ENCODE results near the gene DRGX. TPM values are rescaled to one million over a fixed set of nuclear protein-coding genes. Genes with fewer than 3 reads are reported as not detected.

Gene DRGX
- total and polyA plus RNA-seq, 2 donors (not counting 1 experiment from before 2014, with no cell fraction given): not detected

DNA sequence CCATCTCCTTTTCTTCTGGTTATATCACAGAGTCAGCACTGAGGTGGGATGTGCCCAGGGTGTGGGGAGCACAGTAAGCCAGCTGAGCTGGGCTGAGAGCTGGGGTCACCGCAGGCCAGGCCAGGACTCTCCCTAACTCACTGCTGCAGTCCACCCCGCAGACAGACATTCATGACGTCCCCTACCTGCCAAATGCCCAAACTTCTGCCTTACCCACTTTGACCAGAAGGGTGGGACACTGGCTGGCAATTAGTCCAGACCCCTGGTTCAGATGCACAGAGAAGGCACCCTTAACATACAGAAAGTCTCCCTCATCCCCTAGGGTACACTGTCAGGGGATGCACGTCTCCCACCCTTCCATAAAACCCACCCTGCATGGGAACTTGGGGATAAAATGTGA, 2.1 kb downstream of the DRGX start:
- intact Hi-C loops (cut with micrococcal nuclease): no loop called here
- no peak overlapping the region for H3K4me3 ChIP-seq (ENCODE audit: control extremely low read depth in 1 of 5, extremely low read depth in 1 of 5, insufficient read depth in 1 of 5, low read depth in 2 of 5, low read length in 4 of 5)

DNA sequence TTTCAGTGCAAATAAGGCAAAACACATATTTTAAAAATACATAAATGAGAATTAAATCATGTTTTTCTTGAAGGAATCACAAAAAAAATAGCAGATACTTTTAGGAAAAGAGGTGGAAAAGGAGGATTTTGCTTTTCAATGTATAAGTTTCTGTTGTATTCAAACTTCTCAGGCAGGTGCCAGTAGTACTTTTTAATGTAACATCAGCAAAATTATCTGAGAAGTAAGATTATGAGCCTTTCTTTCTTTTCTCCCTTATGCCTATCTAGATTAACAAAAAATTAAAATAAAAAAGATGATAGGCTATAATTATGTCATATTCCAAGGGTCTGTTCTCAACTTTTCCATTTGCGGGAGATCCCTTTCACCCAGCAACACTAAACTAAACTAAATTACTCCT, 2.6 kb downstream of the DRGX start:
- peaks cover 13% of the 10 kb centered on the region for H3K4me1 Mint-ChIP-seq
- ATAC-seq (ENCODE audit: low read depth): no peak
- no peaks in the 10 kb centered on the region for H4K20me1 ChIP-seq (ENCODE audit: control insufficient read depth, insufficient read depth, low read length, poor library complexity, severe bottlenecking)
- H3K9me3 Mint-ChIP-seq (ENCODE audit: insufficient read depth): no peaks in the 10 kb centered on the region
- intact Hi-C loops (cut with micrococcal nuclease): no loop called here
- no peak overlapping the region for H3K27ac ChIP-seq (ENCODE audit: low read length in 2 of 2)
- H3K4me3 Mint-ChIP-seq: no peak overlapping the region
- no peak overlapping the region for H3K4me2 ChIP-seq (replicated peaks; ENCODE audit: low read depth, low read length, poor library complexity, severe bottlenecking)
- WGBS (ENCODE audit: insufficient coverage): no CpG with 5 or more reads among the region's 1 CpG
- no peak overlapping the region for H3K27ac Mint-ChIP-seq
- peaks cover 19 to 30% of the 10 kb centered on the region in 2 donors for H3K4me1 ChIP-seq (ENCODE audit: control insufficient read depth in 2 of 2, insufficient read depth in 2 of 2, low read length in 2 of 2)
- no peaks in the 10 kb centered on the region for H3K79me2 ChIP-seq (ENCODE audit: control insufficient read depth, insufficient read depth, low read length)
- H3K4me3 ChIP-seq (ENCODE audit: control extremely low read depth in 1 of 5, extremely low read depth in 1 of 5, insufficient read depth in 1 of 5, low read depth in 2 of 5, low read length in 4 of 5): no peak overlapping the region
- H3K36me3 ChIP-seq (replicated peaks in 1 of 2; ENCODE audit: control extremely low read depth in 1 of 2, control insufficient read depth in 1 of 2, extremely low read depth in 1 of 2, insufficient read depth in 2 of 2, low read length in 1 of 2): no peaks in the 10 kb centered on the region
- H3K9ac ChIP-seq (ENCODE audit: low read length): no peak overlapping the region
- H3K9me3 ChIP-seq (ENCODE audit: control extremely low read depth in 1 of 3, control insufficient read depth in 2 of 3, insufficient read depth in 1 of 3, low read length in 2 of 3): peaks cover 0 to 35% (median 0%) of the 10 kb centered on the region in 3 donors
- peaks cover 61% of the 10 kb centered on the region for H3K27me3 Mint-ChIP-seq
- no peak overlapping the region for H2AFZ ChIP-seq (ENCODE audit: insufficient read depth, low read depth, low read length, poor library complexity, severe bottlenecking)
- H3K27me3 ChIP-seq (replicated peaks in 1 of 4; ENCODE audit: control extremely low read depth in 1 of 4, control insufficient read depth in 3 of 4, insufficient read depth in 4 of 4, low read length in 3 of 4): peaks cover 0 to 68% (median 42%) of the 10 kb centered on the region in 4 experiments
- ChIA-PET POLR2A (no interaction called here), CTCF (no interaction called here)
- no peak for TF ChIP-seq EZH2 (IDR thresholded peaks at IDR 0.05; ENCODE audit: borderline replicate concordance, insufficient read depth, low read depth, low read length, poor library complexity, severe bottlenecking)
- TF ChIP-seq, protein P1, sequence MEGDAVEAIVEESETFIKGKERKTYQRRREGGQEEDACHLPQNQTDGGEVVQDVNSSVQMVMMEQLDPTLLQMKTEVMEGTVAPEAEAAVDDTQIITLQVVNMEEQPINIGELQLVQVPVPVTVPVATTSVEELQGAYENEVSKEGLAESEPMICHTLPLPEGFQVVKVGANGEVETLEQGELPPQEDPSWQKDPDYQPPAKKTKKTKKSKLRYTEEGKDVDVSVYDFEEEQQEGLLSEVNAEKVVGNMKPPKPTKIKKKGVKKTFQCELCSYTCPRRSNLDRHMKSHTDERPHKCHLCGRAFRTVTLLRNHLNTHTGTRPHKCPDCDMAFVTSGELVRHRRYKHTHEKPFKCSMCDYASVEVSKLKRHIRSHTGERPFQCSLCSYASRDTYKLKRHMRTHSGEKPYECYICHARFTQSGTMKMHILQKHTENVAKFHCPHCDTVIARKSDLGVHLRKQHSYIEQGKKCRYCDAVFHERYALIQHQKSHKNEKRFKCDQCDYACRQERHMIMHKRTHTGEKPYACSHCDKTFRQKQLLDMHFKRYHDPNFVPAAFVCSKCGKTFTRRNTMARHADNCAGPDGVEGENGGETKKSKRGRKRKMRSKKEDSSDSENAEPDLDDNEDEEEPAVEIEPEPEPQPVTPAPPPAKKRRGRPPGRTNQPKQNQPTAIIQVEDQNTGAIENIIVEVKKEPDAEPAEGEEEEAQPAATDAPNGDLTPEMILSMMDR (IDR thresholded peaks at IDR 0.05): no peak
- DNase-seq: no peak

More for the DNA sequence above, 2.1 kb downstream of the DRGX start:
- no peak for DNase-seq
- Histone ChIP-seq H3K36me3 (replicated peaks in 1 of 2; ENCODE audit: control extremely low read depth in 1 of 2, control insufficient read depth in 1 of 2, extremely low read depth in 1 of 2, insufficient read depth in 2 of 2, low read length in 1 of 2) (no peaks in the 10 kb centered on the region), H4K20me1 (ENCODE audit: control insufficient read depth, insufficient read depth, low read length, poor library complexity, severe bottlenecking) (no peaks in the 10 kb centered on the region), H3K9ac (ENCODE audit: low read length) (no peak overlapping the region), H2AFZ (ENCODE audit: insufficient read depth, low read depth, low read length, poor library complexity, severe bottlenecking) (no peak overlapping the region), H3K27me3 (replicated peaks in 1 of 4; ENCODE audit: control extremely low read depth in 1 of 4, control insufficient read depth in 3 of 4, insufficient read depth in 4 of 4, low read length in 3 of 4) (peaks cover 0 to 72% (median 44%) of the 10 kb centered on the region in 4 experiments), H3K79me2 (ENCODE audit: control insufficient read depth, insufficient read depth, low read length) (no peaks in the 10 kb centered on the region), H3K27ac (ENCODE audit: low read length in 2 of 2) (no peak overlapping the region), H3K4me1 (ENCODE audit: control insufficient read depth in 2 of 2, insufficient read depth in 2 of 2, low read length in 2 of 2) (peaks cover 23 to 34% of the 10 kb centered on the region in 2 donors), H3K9me3 (ENCODE audit: control extremely low read depth in 1 of 3, control insufficient read depth in 2 of 3, insufficient read depth in 1 of 3, low read length in 2 of 3) (peaks cover 0 to 37% (median 0%) of the 10 kb centered on the region in 3 donors), H3K4me2 (replicated peaks; ENCODE audit: low read depth, low read length, poor library complexity, severe bottlenecking) (no peak overlapping the region)
- ChIA-PET CTCF (interaction anchor here (0.5 kb wide), 1 partner anchor 19 kb away, joined by 3 read pairs; no protein-coding TSS in a partner anchor), POLR2A (no interaction called here)
- Mint-ChIP-seq H3K27ac (no peak overlapping the region), H3K9me3 (ENCODE audit: insufficient read depth) (no peaks in the 10 kb centered on the region), H3K4me3 (no peak overlapping the region), H3K4me1 (peaks cover 18% of the 10 kb centered on the region), H3K27me3 (peaks cover 61% of the 10 kb centered on the region)
- no peak for TF ChIP-seq EZH2 (IDR thresholded peaks at IDR 0.05; ENCODE audit: borderline replicate concordance, insufficient read depth, low read depth, low read length, poor library complexity, severe bottlenecking)
- TF ChIP-seq, protein P1 (IDR thresholded peaks at IDR 0.05): no peak
- 45% methylated on average over 3 of the region's 4 CpGs for WGBS (ENCODE audit: insufficient coverage)
- no peak for ATAC-seq (ENCODE audit: low read depth)

Measured in B cell (primary cell).